Ammon's horn (tissue), 1 donor: Measurements from ENCODE around the gene ASB18.
A peak's percentile ranks its signal among the peaks of the same experiment; 100 is the strongest.
"Not testable (repeated sequence)": the region's sequence is repeated elsewhere in the genome, so short reads cannot be mapped to it uniquely, and the experiment has no call there.

Experiments used
- DNase-seq: peaks from one replicate; pipeline ENCODE4 v3.0.0-alpha.2; 2016; ENCODE audit warnings: low spot score

Gene ASB18

GRCh38 chr2:236264256-236264655 lies at the start of gene ASB18:
ASB18 (minus strand) TSS chr2:236264406; CDS start chr2:236264345, 61 bp downstream.
- DNase-seq: no peak

- no peak for DNase-seq
Measured at GRCh38 chr2:236311286-236311685, 47.1 kb upstream of the ASB18 start.

GRCh38 chr2:236309669-236310029 lies 45.4 kb upstream of the ASB18 start:
- DNase-seq: peak; percentile 39

GRCh38 chr2:236308855-236309668 lies 44.9 kb upstream of the ASB18 start:
- no peak for DNase-seq

GRCh38 chr2:236307641-236308040 lies 43.4 kb upstream of the ASB18 start:
- DNase-seq: no peak

- DNase-seq: no peak
Measured at GRCh38 chr2:236306825-236307540, 42.8 kb upstream of the ASB18 start.

- DNase-seq: no peak
Measured at GRCh38 chr2:236305964-236306605, 41.9 kb upstream of the ASB18 start.

GRCh38 chr2:236305531-236305930 lies 41.3 kb upstream of the ASB18 start:
- DNase-seq: no peak

GRCh38 chr2:236303935-236304334 lies 39.7 kb upstream of the ASB18 start:
- no peak for DNase-seq

GRCh38 chr2:236302555-236302954 lies 38.3 kb upstream of the ASB18 start:
- no peak for DNase-seq

- no peak for DNase-seq
Measured at GRCh38 chr2:236298924-236299475, 34.8 kb upstream of the ASB18 start.

- DNase-seq: no peak
Measured at GRCh38 chr2:236295481-236295880, 31.3 kb upstream of the ASB18 start.

GRCh38 chr2:236294647-236295046 lies 30.4 kb upstream of the ASB18 start:
- no peak for DNase-seq

GRCh38 chr2:236293241-236293810 lies 29.1 kb upstream of the ASB18 start:
- no peak for DNase-seq

GRCh38 chr2:236291911-236292310 lies 27.7 kb upstream of the ASB18 start:
- DNase-seq: no peak

GRCh38 chr2:236291476-236291875 lies 27.3 kb upstream of the ASB18 start:
- DNase-seq: no peak

- DNase-seq: no peak
Measured at GRCh38 chr2:236290742-236291425, 26.7 kb upstream of the ASB18 start.

GRCh38 chr2:236289766-236290462 lies 25.7 kb upstream of the ASB18 start:
- no peak for DNase-seq

GRCh38 chr2:236288373-236288772 lies 24.2 kb upstream of the ASB18 start:
- DNase-seq: not testable (repeated sequence)

- DNase-seq: no peak
Measured at GRCh38 chr2:236287656-236288055, 23.4 kb upstream of the ASB18 start.
